Sigmoid colon (tissue), 7 donors: Measurements from ENCODE around the gene RASEF. TPM values are rescaled to one million over a fixed set of nuclear protein-coding genes. Genes with fewer than 3 reads are reported as not detected.

Experiments
- DNase-seq: peaks from one replicate; pipeline ENCODE4 v3.0.0-alpha.2; 2019
- H3K27ac ChIP-seq, 4 donors: fragments of 200-600 bp; sonication (generic); one replicate each; pipeline ENCODE4 v1.5.1; 2016 to 2019; ENCODE audit warnings: mild to moderate bottlenecking in 1 of 4
- H3K27me3 ChIP-seq, 3 donors: fragments of 200-600 bp; sonication (generic); one replicate each; pipeline ENCODE4 v1.5.1; 2019; ENCODE audit warnings: mild to moderate bottlenecking in 1 of 3
- H3K36me3 ChIP-seq, 4 donors: fragments of 200-600 bp; sonication (generic); one replicate each; pipeline ENCODE4 v1.5.1; 2016 to 2019
- H3K4me1 ChIP-seq, 4 donors: fragments of 200-600 bp; sonication (generic); one replicate each; pipeline ENCODE4 v1.5.1; 2017 to 2019
- H3K4me3 ChIP-seq, 4 donors: fragments of 200-600 bp; sonication (generic); one replicate each; pipeline ENCODE4 v1.5.1; 2017 to 2019; ENCODE audit warnings: mild to moderate bottlenecking in 2 of 4, moderate library complexity in 1 of 4
- H3K9me3 ChIP-seq, 4 donors: fragments of 200-600 bp in 3 of 4; sonication (generic) in 3 of 4; one replicate each; pipeline versions ENCODE4 v1.5.1 to v1.6.1; 2013 to 2019
- CTCF ChIP-seq, 4 experiments: fragments of 450-650 bp in 3 of 4; fragments of 200-600 bp in 1 of 4; IDR thresholded peaks; one replicate each; pipeline ENCODE4 v1.5.1; 2016 to 2019; ENCODE audit warnings: antibody characterized with exemption in 4 of 4, mild to moderate bottlenecking in 3 of 4, moderate library complexity in 2 of 4
- EP300 ChIP-seq, 4 donors: sonication (generic); formaldehyde crosslinking; IDR thresholded peaks; one replicate each; pipeline ENCODE4 v1.6.1; 2017; ENCODE audit warnings: antibody characterized with exemption in 4 of 4
- POLR2A ChIP-seq, 2 donors: fragments of 450-650 bp; IDR thresholded peaks; one replicate each; pipeline ENCODE4 v1.6.1; 2016; ENCODE audit warnings: antibody characterized with exemption in 2 of 2, mild to moderate bottlenecking in 2 of 2, moderate library complexity in 2 of 2
- POLR2AphosphoS5 ChIP-seq, 4 donors: sonication (generic); formaldehyde crosslinking; IDR thresholded peaks; one replicate each; pipeline ENCODE4 v1.6.1; 2017; ENCODE audit warnings: antibody characterized with exemption in 4 of 4
- WGBS, 2 donors: extraction: QIAGEN DNeasy Blood & Tissue Kit; methylation state at CpG; one replicate each; pipeline ENCODE4 v1.1.7; 2013; 5-methylcytosine and 5-hydroxymethylcytosine counted together
- intact Hi-C: fragments of 100-400 bp; cut with DNase I; formaldehyde crosslinking; loops from one replicate; pipeline ENCODE4 v1.15.1; 2023
- polyA plus RNA-seq, 3 donors: library from polyadenylated mRNA; stranded (reverse); fragments of 200-250 nt; gene quantifications; one replicate each; pipeline ENCODE4 v1.2.3, GENCODE V29; 2013
- total RNA-seq, 4 donors: library from RNA; depleted of rRNA; stranded (reverse); fragments of >200 nt; gene quantifications; one replicate each; pipeline ENCODE4 v1.1.0, GENCODE V29; 2016
- donor health status: healthy with polysubstance abuse.
- donor health status: Bipolar disorder and iron deficiency.
- donor health status: healthy.

RASEF gene
- total and polyA plus RNA-seq, 7 donors: 0.16 to 24.0 (median 1.1) TPM

DNA sequence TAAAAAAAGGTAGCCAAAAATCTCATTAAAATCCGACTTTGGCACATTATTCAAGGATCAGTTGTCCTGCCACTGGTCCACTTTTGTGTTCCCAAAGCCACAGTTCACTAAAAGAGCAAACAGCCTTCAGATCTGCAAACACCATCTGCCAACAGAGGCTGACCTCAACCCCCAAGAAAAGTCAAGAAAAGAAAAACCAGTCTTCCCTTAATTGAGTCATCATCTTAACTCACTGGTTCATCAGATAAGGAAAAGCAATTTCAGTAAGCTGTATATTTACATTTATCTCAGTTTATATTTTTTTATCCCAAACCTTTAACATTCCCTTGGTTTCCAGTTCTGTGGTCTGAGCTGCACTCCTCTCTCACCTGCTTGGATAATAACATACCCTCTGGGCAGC is 21.2 kb downstream of the RASEF start:
- Histone ChIP-seq H3K4me3 (no peak overlapping the region), H3K4me1 (no peaks in the 10 kb centered on the region), H3K9me3 (no peaks in the 10 kb centered on the region), H3K36me3 (no peaks in the 10 kb centered on the region), H3K27me3 (no peaks in the 10 kb centered on the region), H3K27ac (no peak overlapping the region)
- WGBS, 2 donors: 57 to 65% methylated on average over 1 of the region's 1 CpG
- TF ChIP-seq CTCF (IDR thresholded peaks at IDR 0.05) (no peak), POLR2AphosphoS5 (IDR thresholded peaks at IDR 0.05) (no peak), EP300 (IDR thresholded peaks at IDR 0.05) (no peak), POLR2A (IDR thresholded peaks at IDR 0.05) (no peak)
- intact Hi-C loops: no loop called here
- DNase-seq: no peak

- H3K4me3 ChIP-seq: no peak overlapping the region
- intact Hi-C loops: no loop called here
- H3K27ac ChIP-seq: no peak overlapping the region
- no peak for DNase-seq
- no peak for TF ChIP-seq POLR2AphosphoS5 (IDR thresholded peaks at IDR 0.05)
- no peak for TF ChIP-seq CTCF (IDR thresholded peaks at IDR 0.05)
- no peak for TF ChIP-seq POLR2A (IDR thresholded peaks at IDR 0.05)
- TF ChIP-seq EP300 (IDR thresholded peaks at IDR 0.05): no peak
- H3K9me3 ChIP-seq: no peaks in the 10 kb centered on the region
- no peaks in the 10 kb centered on the region for H3K27me3 ChIP-seq
- no peaks in the 10 kb centered on the region for H3K4me1 ChIP-seq
- WGBS, 2 donors: 91 to 96% methylated on average over 5 of the region's 5 CpGs
- no peaks in the 10 kb centered on the region for H3K36me3 ChIP-seq
Measured at GRCh38 chr9:83039303-83039702, 23.6 kb downstream of the RASEF start.

- Histone ChIP-seq H3K9me3 (no peaks in the 10 kb centered on the region), H3K27ac (no peak overlapping the region), H3K27me3 (peaks cover 0 to 4% (median 0%) of the 10 kb centered on the region in 3 donors), H3K36me3 (no peaks in the 10 kb centered on the region), H3K4me1 (no peaks in the 10 kb centered on the region), H3K4me3 (no peak overlapping the region)
- TF ChIP-seq POLR2A (IDR thresholded peaks at IDR 0.05) (no peak), POLR2AphosphoS5 (IDR thresholded peaks at IDR 0.05) (no peak), CTCF (IDR thresholded peaks at IDR 0.05) (no peak), EP300 (IDR thresholded peaks at IDR 0.05) (no peak)
- 82% methylated on average over 2 of the region's 2 CpGs for WGBS, 2 donors
- no peak for DNase-seq
- intact Hi-C loops: no loop called here
Measured at GRCh38 chr9:83036043-83036442, 26.9 kb downstream of the RASEF start.

GRCh38 chr9:83035143-83035542 is 27.8 kb downstream of the RASEF start:
- Histone ChIP-seq H3K9me3 (no peaks in the 10 kb centered on the region), H3K4me1 (no peaks in the 10 kb centered on the region), H3K27me3 (peaks cover 0 to 4% (median 0%) of the 10 kb centered on the region in 3 donors), H3K4me3 (no peak overlapping the region), H3K27ac (no peak overlapping the region), H3K36me3 (no peaks in the 10 kb centered on the region)
- WGBS, 2 donors: 64 to 74% methylated on average over 2 of the region's 2 CpGs
- no peak for DNase-seq
- TF ChIP-seq POLR2A (IDR thresholded peaks at IDR 0.05) (no peak), EP300 (IDR thresholded peaks at IDR 0.05) (no peak), POLR2AphosphoS5 (IDR thresholded peaks at IDR 0.05) (no peak), CTCF (IDR thresholded peaks at IDR 0.05) (no peak)
- intact Hi-C loops: no loop called here

- intact Hi-C loops: no loop called here
- H3K4me3 ChIP-seq: no peak overlapping the region
- no peaks in the 10 kb centered on the region for H3K36me3 ChIP-seq
- no peak for DNase-seq
- no peaks in the 10 kb centered on the region for H3K9me3 ChIP-seq
- TF ChIP-seq POLR2AphosphoS5 (IDR thresholded peaks at IDR 0.05) (no peak), EP300 (IDR thresholded peaks at IDR 0.05) (no peak), POLR2A (IDR thresholded peaks at IDR 0.05) (no peak), CTCF (IDR thresholded peaks at IDR 0.05) (no peak)
- peaks cover 0 to 4% (median 0%) of the 10 kb centered on the region in 3 donors for H3K27me3 ChIP-seq
- no peak overlapping the region for H3K27ac ChIP-seq
- H3K4me1 ChIP-seq: no peaks in the 10 kb centered on the region
- WGBS, 2 donors: 21 to 52% methylated on average over 1 of the region's 1 CpG
Measured at GRCh38 chr9:83034587-83034986, 28.4 kb downstream of the RASEF start.
